OCI-LY3 (cell line): ENCODE results near the gene CNTN5.

Experiments
- CTCF ChIP-seq: fragments of 200-600, 300-600 bp; sonication (generic); IDR thresholded peaks from 2 replicates; pipeline ENCODE4 v1.5.1; 2014; ENCODE audit warnings: antibody characterized with exemption, low read length, low read depth
- EZH2phosphoT487 ChIP-seq: fragments of 200-600 bp; shearing (Covaris generic); IDR thresholded peaks from 2 replicates; pipeline ENCODE4 v1.6.1; 2018; ENCODE audit warnings: antibody characterized with exemption, mixed run types, low read depth

DNA sequence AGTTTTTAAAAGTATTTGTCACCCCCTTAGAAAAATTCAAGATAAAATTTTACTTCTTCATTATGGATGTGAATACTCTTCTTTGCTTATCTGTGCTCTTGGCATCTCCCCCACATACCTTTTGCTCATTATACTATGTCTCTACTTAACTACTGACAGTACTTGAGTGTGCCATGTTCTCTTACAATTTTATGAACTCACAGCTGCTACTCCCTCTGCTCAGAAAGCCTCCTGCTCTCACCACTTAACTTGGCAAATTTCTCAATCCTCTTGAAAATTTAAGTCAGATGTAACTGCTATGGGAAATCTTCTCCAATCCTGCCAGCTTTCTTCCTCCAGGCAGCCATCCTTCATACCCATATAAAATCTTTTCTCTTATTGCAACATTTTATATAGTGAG, 163.4 kb downstream of the CNTN5 start:
- TF ChIP-seq CTCF (no peak), EZH2phosphoT487 (no peak)
